CD8-positive, alpha-beta memory T cell (primary cell): ENCODE data around the gene SH3BGRL2. TPM values are rescaled to one million over a fixed set of nuclear protein-coding genes. Genes with fewer than 3 reads are reported as not detected.

Experiments used
- CTCF ChIA-PET: fragments of 350-600 bp; sonication (Branson Sonifier 250); formaldehyde crosslinking; loops from one replicate; lab custom pipeline; 2021; ENCODE audit warnings: antibody characterized with exemption; lab: Charles Lee
- POLR2A ChIA-PET: fragments of 350-600 bp; sonication (Branson Sonifier 250); formaldehyde crosslinking; loops from one replicate; lab custom pipeline; 2021; ENCODE audit warnings: antibody characterized with exemption; lab: Charles Lee
- DNase-seq, 5 donors: peaks; one replicate each; pipeline versions ENCODE4 v3.0.0 to v3.0.0-alpha.2; 2020 to 2022; ENCODE audit warnings: mixed read lengths in 1 of 5
- H3K27ac ChIP-seq: one replicate; pipeline ENCODE4 v1.7.0; 2013; ENCODE audit warnings: low read depth, mild to moderate bottlenecking, low read length, moderate library complexity
- H3K27me3 ChIP-seq: 2 replicates; pipeline ENCODE4 v1.7.0; 2013; ENCODE audit warnings: low read length, mild to moderate bottlenecking; ENCODE audit not compliant: insufficient read depth, poor library complexity, severe bottlenecking
- H3K36me3 ChIP-seq: 2 replicates; pipeline ENCODE4 v1.7.0; 2013; ENCODE audit warnings: mild to moderate bottlenecking, low read length, moderate library complexity; ENCODE audit not compliant: insufficient read depth
- H3K4me1 ChIP-seq: 2 replicates; pipeline ENCODE4 v1.7.0; 2013; ENCODE audit warnings: mild to moderate bottlenecking, low read length, moderate library complexity; ENCODE audit not compliant: insufficient read depth
- H3K4me3 ChIP-seq: 2 replicates; pipeline ENCODE4 v1.7.0; 2013; ENCODE audit warnings: mild to moderate bottlenecking, low read length
- H3K9me3 ChIP-seq: 2 replicates; pipeline ENCODE4 v1.7.0; 2013; ENCODE audit warnings: mild to moderate bottlenecking, low read length
- H3K27ac Mint-ChIP-seq, 8 donors: one replicate each; pipeline ENCODE4 v1.8.0; 2020 to 2021; ENCODE audit warnings: mixed read lengths in 8 of 8, mild to moderate bottlenecking in 6 of 8, inconsistent platforms in 3 of 8, moderate library complexity in 3 of 8
- H3K27me3 Mint-ChIP-seq, 2 donors: one replicate each; pipeline ENCODE4 v1.8.0; 2020 to 2021; ENCODE audit warnings: mixed read lengths in 2 of 2, mild to moderate bottlenecking in 1 of 2, moderate library complexity in 1 of 2
- H3K36me3 Mint-ChIP-seq, 3 donors: one replicate each; pipeline ENCODE4 v1.8.0; 2020 to 2021; ENCODE audit warnings: mixed read lengths in 3 of 3, inconsistent platforms in 1 of 3, mild to moderate bottlenecking in 1 of 3
- H3K4me1 Mint-ChIP-seq, 3 donors: one replicate each; pipeline ENCODE4 v1.8.0; 2020 to 2021; ENCODE audit warnings: mixed read lengths in 3 of 3, inconsistent platforms in 1 of 3, mild to moderate bottlenecking in 1 of 3
- H3K4me3 Mint-ChIP-seq, 7 donors: one replicate each; pipeline ENCODE4 v1.8.0; 2020 to 2021; ENCODE audit warnings: mixed read lengths in 7 of 7, mild to moderate bottlenecking in 6 of 7, moderate library complexity in 4 of 7, inconsistent platforms in 2 of 7
- H3K9me3 Mint-ChIP-seq, 5 donors: one replicate each; pipeline ENCODE4 v1.8.0; 2020 to 2022; ENCODE audit warnings: mixed read lengths in 5 of 5, mild to moderate bottlenecking in 3 of 5, moderate library complexity in 2 of 5, inconsistent platforms in 1 of 5
- polyA plus RNA-seq: library from polyadenylated mRNA; unstranded; fragments of 300-500 nt; fragmentation: Illumina TruSeq; gene quantifications from one replicate; pipeline ENCODE4 v1.2.3, GENCODE V29; 2021
- total RNA-seq, 2 experiments: library from RNA; stranded (reverse); gene quantifications; one replicate each; pipeline ENCODE4 v1.2.3, GENCODE V29; 2021

SH3BGRL2 gene
- total and polyA plus RNA-seq, 3 experiments from 2014 or later, result 0.64 to 0.95 (median 0.81) TPM

GRCh38 chr6:79665725-79666551 lies 34.8 kb downstream of the SH3BGRL2 start:
- no peak for DNase-seq
- Mint-ChIP-seq H3K4me3 (no peak overlapping the region), H3K27ac (peak overlapping the region in 1 of 8 donors; percentile 64), H3K4me1 (peaks cover 18 to 43% (median 31%) of the 10 kb centered on the region in 3 donors), H3K9me3 (peaks cover 0 to 19% (median 9%) of the 10 kb centered on the region in 5 donors), H3K36me3 (peaks cover 0 to 18% (median 5%) of the 10 kb centered on the region in 3 donors), H3K27me3 (peaks cover 4 to 11% of the 10 kb centered on the region in 2 donors)
- Histone ChIP-seq H3K4me3 (no peak overlapping the region), H3K9me3 (no peaks in the 10 kb centered on the region), H3K4me1 (peaks cover 45% of the 10 kb centered on the region), H3K27ac (no peak overlapping the region), H3K36me3 (no peaks in the 10 kb centered on the region), H3K27me3 (no peaks in the 10 kb centered on the region)
- ChIA-PET CTCF (interaction anchor here (1.6 kb wide), 1 partner anchor 20 kb away, joined by 3 read pairs; no protein-coding TSS in a partner anchor), POLR2A (no interaction called here)

GRCh38 chr6:79666634-79667033 lies 35.5 kb downstream of the SH3BGRL2 start:
- Mint-ChIP-seq H3K27ac (peak overlapping the region in 5 of 8 donors; percentile 2 to 58 (median 26)), H3K4me1 (peaks cover 23 to 50% (median 38%) of the 10 kb centered on the region in 3 donors), H3K27me3 (peaks cover 0 to 6% of the 10 kb centered on the region in 2 donors), H3K9me3 (peaks cover 0 to 15% (median 2%) of the 10 kb centered on the region in 5 donors), H3K4me3 (no peak overlapping the region), H3K36me3 (peaks cover 0 to 13% (median 3%) of the 10 kb centered on the region in 3 donors)
- Histone ChIP-seq H3K27me3 (no peaks in the 10 kb centered on the region), H3K27ac (no peak overlapping the region), H3K4me1 (peaks cover 52% of the 10 kb centered on the region), H3K9me3 (no peaks in the 10 kb centered on the region), H3K4me3 (no peak overlapping the region), H3K36me3 (no peaks in the 10 kb centered on the region)
- CTCF ChIA-PET, result interaction anchor here (1.6 kb wide), 1 partner anchor 20 kb away, joined by 3 read pairs; no protein-coding TSS in a partner anchor
- DNase-seq, result peak in 2 of 5 donors; percentile 9 to 51
- POLR2A ChIA-PET, result no interaction called here

- ChIA-PET CTCF (no interaction called here), POLR2A (no interaction called here)
- Histone ChIP-seq H3K36me3 (no peaks in the 10 kb centered on the region), H3K27me3 (no peaks in the 10 kb centered on the region), H3K9me3 (no peaks in the 10 kb centered on the region), H3K4me3 (no peak overlapping the region), H3K27ac (no peak overlapping the region), H3K4me1 (peaks cover 57% of the 10 kb centered on the region)
- H3K36me3 Mint-ChIP-seq, result peaks cover 0 to 4% (median 0%) of the 10 kb centered on the region in 3 donors
- H3K4me3 Mint-ChIP-seq, result no peak overlapping the region
- peaks cover 0 to 6% (median 0%) of the 10 kb centered on the region in 5 donors for H3K9me3 Mint-ChIP-seq
- no peaks in the 10 kb centered on the region for H3K27me3 Mint-ChIP-seq
- peaks cover 32 to 61% (median 47%) of the 10 kb centered on the region in 3 donors for H3K4me1 Mint-ChIP-seq
- DNase-seq, result no peak
- no peak overlapping the region for H3K27ac Mint-ChIP-seq
These were observed 37.3 kb downstream of the SH3BGRL2 start for GRCh38 chr6:79668381-79668780.

- H3K27ac Mint-ChIP-seq, result peak overlapping the region in 1 of 8 donors; percentile 15
- Histone ChIP-seq H3K4me3 (no peak overlapping the region), H3K36me3 (no peaks in the 10 kb centered on the region), H3K27me3 (no peaks in the 10 kb centered on the region), H3K4me1 (peaks cover 49% of the 10 kb centered on the region), H3K9me3 (no peaks in the 10 kb centered on the region), H3K27ac (no peak overlapping the region)
- H3K9me3 Mint-ChIP-seq, result no peaks in the 10 kb centered on the region
- H3K4me1 Mint-ChIP-seq, result peaks cover 26 to 48% (median 38%) of the 10 kb centered on the region in 3 donors
- ChIA-PET POLR2A (no interaction called here), CTCF (no interaction called here)
- DNase-seq, result no peak
- H3K27me3 Mint-ChIP-seq, result no peaks in the 10 kb centered on the region
- H3K36me3 Mint-ChIP-seq, result no peaks in the 10 kb centered on the region
- H3K4me3 Mint-ChIP-seq, result no peak overlapping the region
These were observed 38.6 kb downstream of the SH3BGRL2 start for GRCh38 chr6:79669766-79670165.

GRCh38 chr6:79670789-79671188 lies 39.7 kb downstream of the SH3BGRL2 start:
- DNase-seq, result no peak
- H3K4me1 Mint-ChIP-seq, result peaks cover 26 to 48% (median 37%) of the 10 kb centered on the region in 3 donors

GRCh38 chr6:79671600-79672266 lies 40.6 kb downstream of the SH3BGRL2 start:
- Histone ChIP-seq H3K36me3 (no peaks in the 10 kb centered on the region), H3K9me3 (no peaks in the 10 kb centered on the region), H3K4me1 (peaks cover 40% of the 10 kb centered on the region), H3K27ac (no peak overlapping the region), H3K4me3 (no peak overlapping the region), H3K27me3 (no peaks in the 10 kb centered on the region)
- no peaks in the 10 kb centered on the region for H3K36me3 Mint-ChIP-seq
- peaks cover 0 to 7% (median 0%) of the 10 kb centered on the region in 5 donors for H3K9me3 Mint-ChIP-seq
- H3K4me1 Mint-ChIP-seq, result peaks cover 24 to 40% (median 27%) of the 10 kb centered on the region in 3 donors
- H3K27me3 Mint-ChIP-seq, result peaks cover 0 to 2% of the 10 kb centered on the region in 2 donors
- H3K27ac Mint-ChIP-seq, result peak overlapping the region in 7 of 8 donors; percentile 7 to 85 (median 55)
- H3K4me3 Mint-ChIP-seq, result peak overlapping the region in 5 of 7 donors; percentile 3 to 47 (median 27)
- ChIA-PET CTCF (interaction anchor here (1.1 to 1.6 kb wide), 3 partner anchors 9 to 31 kb away, joined by 3 to 4 read pairs (median 3); no protein-coding TSS in a partner anchor), POLR2A (interaction anchor here (0.6 kb wide), 1 partner anchor 36 kb away, joined by 5 read pairs; no protein-coding TSS in a partner anchor)
- DNase-seq, result peak in 4 of 5 donors; percentile 1 to 58 (median 36)

More at GRCh38 chr6:79670789-79671188, 39.7 kb downstream of the SH3BGRL2 start:
- ChIA-PET CTCF (no interaction called here), POLR2A (no interaction called here)
- Histone ChIP-seq H3K27ac (no peak overlapping the region), H3K9me3 (no peaks in the 10 kb centered on the region), H3K4me3 (no peak overlapping the region), H3K27me3 (no peaks in the 10 kb centered on the region), H3K36me3 (no peaks in the 10 kb centered on the region), H3K4me1 (peaks cover 47% of the 10 kb centered on the region)
- H3K36me3 Mint-ChIP-seq, result no peaks in the 10 kb centered on the region
- peaks cover 0 to 2% of the 10 kb centered on the region in 2 donors for H3K27me3 Mint-ChIP-seq
- H3K9me3 Mint-ChIP-seq, result peaks cover 0 to 7% (median 0%) of the 10 kb centered on the region in 5 donors
- peak overlapping the region in 1 of 7 donors; percentile 45 for H3K4me3 Mint-ChIP-seq
- H3K27ac Mint-ChIP-seq, result no peak overlapping the region

GRCh38 chr6:79672631-79673111 lies 41.5 kb downstream of the SH3BGRL2 start:
- Mint-ChIP-seq H3K27me3 (peaks cover 0 to 2% of the 10 kb centered on the region in 2 donors), H3K9me3 (peaks cover 0 to 7% (median 0%) of the 10 kb centered on the region in 5 donors), H3K27ac (peak overlapping the region in 1 of 8 donors; percentile 5), H3K4me1 (peaks cover 22 to 35% (median 24%) of the 10 kb centered on the region in 3 donors), H3K36me3 (no peaks in the 10 kb centered on the region), H3K4me3 (no peak overlapping the region)
- ChIA-PET POLR2A (interaction anchor here (0.7 kb wide), 1 partner anchor 32 kb away, joined by 3 read pairs; no protein-coding TSS in a partner anchor), CTCF (interaction anchor here (1.1 to 1.6 kb wide), 4 partner anchors 9 to 30 kb away, joined by 3 to 6 read pairs (median 4); no protein-coding TSS in a partner anchor)
- H3K36me3 ChIP-seq, result no peaks in the 10 kb centered on the region
- no peaks in the 10 kb centered on the region for H3K27me3 ChIP-seq
- no peak overlapping the region for H3K27ac ChIP-seq
- peaks cover 32% of the 10 kb centered on the region for H3K4me1 ChIP-seq
- DNase-seq, result peak in 1 of 5 donors; percentile 25
- H3K9me3 ChIP-seq, result no peaks in the 10 kb centered on the region
- H3K4me3 ChIP-seq, result no peak overlapping the region
